Right cardiac atrium (tissue), 5 donors: ENCODE data around the gene C16orf82. TPM values are rescaled to one million over a fixed set of nuclear protein-coding genes. Genes with fewer than 3 reads are reported as not detected.
"Not testable (repeated sequence)": the region's sequence is repeated elsewhere in the genome, so short reads cannot be mapped to it uniquely, and the experiment has no call there.

Experiments used
- ATAC-seq, 2 donors: fragments of 200-7000 bp; cut with Tn5 transposase; one replicate each; pipeline versions ENCODE4 v1.8.0 to v1.9.1; 2020; ENCODE audit warnings: moderate library complexity in 2 of 2, mild to moderate bottlenecking in 1 of 2
- DNase-seq, 3 donors: peaks; one replicate each; pipeline ENCODE4 v3.0.0-alpha.2; 2020
- H3K27ac ChIP-seq: one replicate; pipeline ENCODE4 v1.5.1; 2013; ENCODE audit warnings: mild to moderate bottlenecking, low read length, control low read depth, moderate library complexity
- H3K27me3 ChIP-seq: one replicate; pipeline ENCODE4 v1.6.1; 2013; ENCODE audit not compliant: control insufficient read depth, insufficient read depth
- H3K4me1 ChIP-seq: one replicate; pipeline ENCODE4 v1.6.1; 2013; ENCODE audit warnings: low read length; ENCODE audit not compliant: control insufficient read depth, insufficient read depth
- H3K4me3 ChIP-seq: one replicate; pipeline ENCODE4 v1.5.1; 2013; ENCODE audit warnings: low read length, control low read depth
- H3K9me3 ChIP-seq: one replicate; pipeline ENCODE4 v1.6.1; 2013; ENCODE audit warnings: low read length; ENCODE audit not compliant: control insufficient read depth
- WGBS: extraction: QIAGEN DNeasy Blood & Tissue Kit; methylation state at CpG from one replicate; pipeline ENCODE4 v1.1.7; 2013; 5-methylcytosine and 5-hydroxymethylcytosine counted together
- intact Hi-C, 4 donors: fragments of 100-400 bp; cut with DNase I; formaldehyde crosslinking; loops; one replicate each; pipeline versions ENCODE4 v1.11.0 to v1.14.0; 2022 to 2023
- polyA plus RNA-seq: library from polyadenylated mRNA; stranded (reverse); fragments of 200-250 nt; gene quantifications from one replicate; pipeline ENCODE4 v1.2.3, GENCODE V29; 2013
- total RNA-seq, 4 donors: library from RNA; stranded (reverse); fragmentation: NEBNext Ultra II Directional; extraction: Animal tissue kit (Norgen Biotek cat#: 25700); gene quantifications; one replicate each; pipeline ENCODE4 v1.2.1, GENCODE V29; 2021
- donor health status: healthy with polysubstance abuse.
- donor health status: DM: no; HTN: yes; CAD: no.
- donor health status: DM: no; HTN: no; CAD: no.
- donor health status: DM: no; HTN: yes; CAD: no; lungs with severe emphysema.
- donor health status: DM: yes; HTN: yes; CAD: no.

C16orf82 gene
- total and polyA plus RNA-seq, 5 donors, result not detected

GRCh38 chr16:27049117-27049516, 17.6 kb upstream of the C16orf82 start:
- 68% methylated on average over 5 of the region's 5 CpGs for WGBS
- no peak overlapping the region for H3K4me3 ChIP-seq
- no peak overlapping the region for H3K27ac ChIP-seq
- no peaks in the 10 kb centered on the region for H3K27me3 ChIP-seq
- peaks cover 2% of the 10 kb centered on the region for H3K9me3 ChIP-seq
- no peaks in the 10 kb centered on the region for H3K4me1 ChIP-seq
- intact Hi-C loops, result no loop called here
- no peak for DNase-seq
- ATAC-seq, result no peak

DNA sequence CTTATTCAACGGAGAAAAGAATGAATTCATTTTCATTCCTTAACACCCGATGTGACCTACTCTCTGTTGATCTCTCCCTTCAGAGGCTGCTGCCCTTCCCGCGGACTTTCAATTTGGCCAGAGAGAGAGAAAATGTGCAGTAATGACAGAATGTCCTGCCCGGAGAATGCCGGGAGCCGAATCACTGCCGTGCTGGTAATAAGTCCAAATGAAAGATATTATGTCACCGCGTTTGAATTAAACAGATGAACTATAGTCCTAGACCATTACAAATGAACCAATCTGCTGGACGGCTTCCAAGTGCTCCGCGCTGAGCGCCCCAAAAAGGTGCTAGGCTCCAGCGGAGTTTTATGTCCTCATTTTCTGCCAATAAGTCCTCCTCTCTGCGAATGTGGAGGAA, 14.7 kb upstream of the C16orf82 start:
- H3K27ac ChIP-seq, result no peak overlapping the region
- H3K9me3 ChIP-seq, result no peaks in the 10 kb centered on the region
- DNase-seq (no peak), ATAC-seq (no peak)
- H3K27me3 ChIP-seq, result no peaks in the 10 kb centered on the region
- WGBS, result 82% methylated on average over 16 of the region's 16 CpGs
- H3K4me1 ChIP-seq, result no peaks in the 10 kb centered on the region
- H3K4me3 ChIP-seq, result no peak overlapping the region
- intact Hi-C loops, result no loop called here

DNA sequence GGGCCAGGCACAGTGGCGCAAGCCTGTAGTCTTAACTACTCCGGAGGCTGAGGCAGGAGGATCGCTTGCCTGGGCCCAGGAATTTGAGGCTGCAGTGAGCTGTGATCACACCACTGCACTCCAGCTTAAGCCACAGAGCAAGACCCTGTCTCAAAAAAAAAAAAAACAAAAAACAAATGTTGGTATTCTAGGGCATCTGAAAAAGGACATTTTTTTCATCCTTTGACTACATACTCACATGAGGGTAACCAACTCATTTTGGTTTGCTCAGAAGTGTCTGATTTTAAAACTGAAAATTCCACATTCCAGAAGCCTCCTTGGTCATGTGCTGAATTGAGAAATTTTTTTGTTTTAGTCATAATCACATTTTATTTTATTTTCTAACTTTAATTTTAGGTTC, 12.7 kb upstream of the C16orf82 start:
- 96% methylated on average over 3 of the region's 3 CpGs for WGBS
- DNase-seq (no peak), ATAC-seq (no peak)
- H3K27me3 ChIP-seq, result no peaks in the 10 kb centered on the region
- H3K4me1 ChIP-seq, result no peaks in the 10 kb centered on the region
- intact Hi-C loops, result no loop called here
- H3K4me3 ChIP-seq, result no peak overlapping the region
- H3K27ac ChIP-seq, result no peak overlapping the region
- no peaks in the 10 kb centered on the region for H3K9me3 ChIP-seq

DNA sequence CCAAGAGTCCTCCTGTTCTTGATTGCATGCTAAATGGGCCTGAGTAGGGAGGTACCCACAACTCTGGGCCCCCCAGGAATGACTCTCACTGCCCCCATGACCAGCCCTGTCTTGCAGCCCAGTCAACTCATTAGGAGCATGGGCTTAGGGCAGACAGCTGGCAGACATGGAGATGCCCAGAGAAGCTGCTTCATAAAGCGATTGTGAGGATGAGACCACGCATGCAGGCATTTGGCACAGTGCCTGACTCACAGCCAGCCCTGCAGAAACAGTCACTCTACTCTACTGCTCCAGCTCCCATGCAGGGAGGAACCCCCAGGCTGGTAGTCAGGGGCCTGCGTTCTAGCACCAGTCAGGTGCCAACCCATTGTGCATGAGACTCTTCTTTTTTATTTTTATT, 8.4 kb upstream of the C16orf82 start:
- no peak overlapping the region for H3K4me3 ChIP-seq
- intact Hi-C loops, result no loop called here

GRCh38 chr16:27070776-27071175, 4.0 kb downstream of the C16orf82 start:
- DNase-seq (no peak), ATAC-seq (no peak)
- peaks cover 3% of the 10 kb centered on the region for H3K9me3 ChIP-seq
- intact Hi-C loops, result no loop called here
- WGBS, result 81% methylated on average over 6 of the region's 6 CpGs
- no peaks in the 10 kb centered on the region for H3K4me1 ChIP-seq
- no peaks in the 10 kb centered on the region for H3K27me3 ChIP-seq
- H3K4me3 ChIP-seq, result no peak overlapping the region
- H3K27ac ChIP-seq, result no peak overlapping the region

More for the DNA sequence above, 8.4 kb upstream of the C16orf82 start:
- WGBS, result 73% methylated on average over 3 of the region's 3 CpGs
- no peak for DNase-seq
- no peaks in the 10 kb centered on the region for H3K4me1 ChIP-seq
- no peaks in the 10 kb centered on the region for H3K9me3 ChIP-seq
- H3K27me3 ChIP-seq, result no peaks in the 10 kb centered on the region
- no peak overlapping the region for H3K27ac ChIP-seq
- no peak for ATAC-seq

DNA sequence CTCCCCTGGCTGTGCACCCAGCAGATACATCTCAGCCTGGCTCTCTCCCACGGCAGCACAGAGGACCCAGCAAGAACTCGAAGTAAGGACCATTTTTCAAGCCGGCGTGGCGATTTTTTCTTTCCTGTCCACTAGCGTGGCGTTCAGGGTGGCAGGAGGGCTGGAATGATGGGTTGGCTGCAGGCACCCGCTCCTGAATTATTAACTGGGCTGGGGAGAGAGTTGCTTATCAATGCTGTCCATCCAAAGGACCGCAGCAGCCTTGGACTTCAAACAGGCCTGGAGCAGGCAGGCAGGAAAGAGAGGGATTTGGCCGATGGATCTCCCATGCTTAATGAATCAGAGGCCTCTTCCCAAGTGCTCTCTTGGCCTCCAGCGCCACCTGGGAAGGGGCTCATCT, 7.0 kb downstream of the C16orf82 start:
- intact Hi-C loops, result no loop called here

GRCh38 chr16:27080895-27081294, 14.2 kb downstream of the C16orf82 start:
- peak in 1 of 2 donors; percentile 11 for ATAC-seq
- H3K9me3 ChIP-seq, result no peaks in the 10 kb centered on the region
- intact Hi-C loops, result no loop called here
- H3K27ac ChIP-seq, result no peak overlapping the region
- WGBS, result 18% methylated on average over 4 of the region's 4 CpGs
- H3K4me1 ChIP-seq, result no peaks in the 10 kb centered on the region
- H3K4me3 ChIP-seq, result no peak overlapping the region
- DNase-seq, result no peak
- H3K27me3 ChIP-seq, result no peaks in the 10 kb centered on the region

More for the DNA sequence above, 7.0 kb downstream of the C16orf82 start:
- peaks cover 3% of the 10 kb centered on the region for H3K9me3 ChIP-seq
- no peak for DNase-seq
- no peak overlapping the region for H3K4me3 ChIP-seq
- no peaks in the 10 kb centered on the region for H3K27me3 ChIP-seq
- WGBS, result 79% methylated on average over 11 of the region's 11 CpGs
- H3K4me1 ChIP-seq, result no peaks in the 10 kb centered on the region
- no peak for ATAC-seq
- no peak overlapping the region for H3K27ac ChIP-seq

DNA sequence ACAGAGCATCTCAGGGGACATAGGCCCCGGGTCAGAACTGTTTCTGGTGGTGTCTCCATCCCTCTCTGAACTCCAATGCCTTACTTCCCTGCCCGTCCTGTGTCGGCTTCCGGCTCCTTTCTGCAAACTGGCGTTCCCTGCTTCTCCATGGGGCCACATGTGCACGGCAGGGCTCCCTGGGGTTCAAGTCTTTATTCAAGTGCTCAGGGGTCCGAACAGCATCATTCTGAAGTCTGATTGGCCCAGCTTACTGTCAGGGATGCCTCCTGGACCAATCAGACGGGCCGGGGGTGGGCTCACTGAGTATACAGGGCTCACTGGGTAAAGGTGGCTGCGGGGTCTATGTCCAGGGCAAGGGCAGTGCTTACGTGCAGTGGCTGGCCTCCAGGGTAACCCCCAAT, 17.1 kb downstream of the C16orf82 start:
- Histone ChIP-seq H3K4me3 (no peak overlapping the region), H3K27ac (no peak overlapping the region), H3K9me3 (no peaks in the 10 kb centered on the region), H3K4me1 (no peaks in the 10 kb centered on the region), H3K27me3 (no peaks in the 10 kb centered on the region)
- ATAC-seq (peak in 1 of 2 donors; percentile 40), DNase-seq (no peak)
- whole genome bisulfite sequencing, result 34% methylated on average over 11 of the region's 11 CpGs
- intact Hi-C loops, result no loop called here

DNA sequence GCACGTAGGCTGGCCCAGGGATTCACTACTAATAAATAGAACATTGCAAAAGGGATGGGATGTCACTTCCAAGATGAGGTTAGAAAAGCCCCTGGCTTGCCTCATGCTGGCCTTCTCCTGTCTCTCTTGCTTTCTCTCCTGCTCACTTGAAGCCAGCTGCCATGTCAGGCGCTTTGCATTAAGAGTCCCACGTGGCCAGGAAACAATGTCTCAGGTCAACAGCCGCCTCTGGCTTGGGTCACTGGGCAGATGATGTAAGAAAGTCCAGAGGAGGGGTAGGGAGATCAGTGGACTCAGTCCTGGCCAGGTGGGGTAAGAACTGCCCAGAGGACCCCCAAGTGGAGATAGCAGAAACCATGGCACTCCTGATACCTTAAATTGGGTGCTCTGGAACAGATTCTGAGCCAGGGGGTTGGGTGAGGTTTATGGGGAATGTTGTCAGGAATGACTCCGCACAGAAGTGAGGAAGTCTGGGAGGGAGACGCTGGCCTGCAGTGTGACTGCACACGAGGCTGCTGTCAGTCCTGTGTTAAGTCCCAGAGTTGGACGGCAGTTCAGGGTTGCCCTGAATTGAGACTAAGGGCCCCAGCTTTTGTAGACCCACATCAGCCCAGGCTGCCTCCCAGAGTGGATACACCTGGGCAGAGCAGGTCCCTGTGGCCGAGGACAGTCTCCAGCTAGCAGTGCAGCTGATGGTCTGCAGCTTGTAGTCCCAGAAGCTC, 17.7 kb downstream of the C16orf82 start:
- Histone ChIP-seq H3K27me3 (no peaks in the 10 kb centered on the region), H3K4me1 (no peaks in the 10 kb centered on the region), H3K4me3 (no peak overlapping the region), H3K27ac (no peak overlapping the region), H3K9me3 (no peaks in the 10 kb centered on the region)
- WGBS, result 49% methylated on average over 9 of the region's 9 CpGs
- DNase-seq (no peak), ATAC-seq (no peak)
- intact Hi-C loops, result no loop called here

- no peaks in the 10 kb centered on the region for H3K9me3 ChIP-seq
- H3K4me3 ChIP-seq, result no peak overlapping the region
- no peak for ATAC-seq
- H3K27me3 ChIP-seq, result no peaks in the 10 kb centered on the region
- WGBS, result 64% methylated on average over 6 of the region's 6 CpGs
- H3K27ac ChIP-seq, result no peak overlapping the region
- intact Hi-C loops, result no loop called here
- H3K4me1 ChIP-seq, result no peaks in the 10 kb centered on the region
- DNase-seq, result no peak
Measured at GRCh38 chr16:27085182-27085581, 18.5 kb downstream of the C16orf82 start.

DNA sequence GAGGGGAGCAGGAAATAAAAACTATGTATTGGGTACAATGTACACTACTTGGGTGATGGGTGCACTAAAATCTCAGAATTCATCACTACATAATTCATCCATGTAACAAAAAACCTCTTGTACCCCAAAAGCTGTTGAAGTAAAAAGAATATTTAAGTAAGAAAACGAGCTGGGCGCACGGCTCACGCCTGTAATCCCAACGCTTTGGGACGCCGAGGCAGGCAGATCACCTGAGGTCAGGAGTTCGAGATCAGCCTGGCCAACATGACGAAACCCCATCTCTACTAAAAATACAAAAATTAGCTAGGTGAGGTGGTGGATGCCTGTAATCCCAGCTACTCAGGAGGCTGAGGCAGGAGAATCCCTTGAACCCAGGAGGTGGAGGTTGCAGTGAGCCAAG, 19.3 kb downstream of the C16orf82 start:
- H3K9me3 ChIP-seq, H3K4me1 ChIP-seq, intact Hi-C loops, H3K27ac ChIP-seq, ATAC-seq, H3K27me3 ChIP-seq, H3K4me3 ChIP-seq, DNase-seq: not testable (repeated sequence)
- 92% methylated on average over 9 of the region's 9 CpGs for WGBS

GRCh38 chr16:27088216-27088615, 21.5 kb downstream of the C16orf82 start:
- H3K27ac ChIP-seq, result no peak overlapping the region
- WGBS, result 40% methylated on average over 5 of the region's 5 CpGs
- H3K27me3 ChIP-seq, result no peaks in the 10 kb centered on the region
- intact Hi-C loops, result no loop called here
- no peaks in the 10 kb centered on the region for H3K9me3 ChIP-seq
- DNase-seq (no peak), ATAC-seq (no peak)
- no peaks in the 10 kb centered on the region for H3K4me1 ChIP-seq
- no peak overlapping the region for H3K4me3 ChIP-seq
